C4-2B (cell line): ENCODE results near the gene GDF2.

Experiments
- CTCF ChIP-seq: fragments of 450-650 bp; conservative IDR thresholded peaks from 2 replicates; pipeline ENCODE4 v1.5.1; 2017; ENCODE audit warnings: mild to moderate bottlenecking
- ZFX ChIP-seq: fragments of 450-650 bp; IDR thresholded peaks from 2 replicates; pipeline ENCODE4 v1.6.1; 2017

DNA sequence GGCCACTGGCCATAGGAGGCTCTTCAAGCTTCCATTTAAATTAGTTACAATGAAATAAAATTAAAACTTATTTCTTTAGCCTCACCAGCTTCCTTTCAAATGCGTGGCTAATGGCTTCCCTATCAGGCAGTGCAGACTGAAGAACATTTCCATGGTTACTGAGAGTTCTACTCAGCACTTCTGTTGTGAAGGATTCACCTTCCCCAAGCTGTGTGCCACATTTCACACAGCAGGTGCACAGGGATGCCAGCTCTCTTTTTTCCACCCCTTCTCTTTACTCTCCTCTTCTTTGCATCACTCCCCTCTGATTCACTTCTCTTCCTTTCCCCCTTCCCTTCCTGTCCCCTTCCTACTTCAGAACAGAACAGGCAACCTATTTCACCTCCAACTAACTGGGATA lies 833 bp downstream of the GDF2 start:
- TF ChIP-seq CTCF (no peak), ZFX (no peak)
